GM19099 (cell line): ENCODE results near the gene LIMA1.

Source experiments
- POLR2A ChIP-seq: IDR thresholded peaks from 3 replicates; pipeline ENCODE4 v1.6.1; 2011; ENCODE audit warnings: low read depth; ENCODE audit not compliant: insufficient read length; ENCODE audit errors: extremely low read depth

The LIMA1 gene

DNA sequence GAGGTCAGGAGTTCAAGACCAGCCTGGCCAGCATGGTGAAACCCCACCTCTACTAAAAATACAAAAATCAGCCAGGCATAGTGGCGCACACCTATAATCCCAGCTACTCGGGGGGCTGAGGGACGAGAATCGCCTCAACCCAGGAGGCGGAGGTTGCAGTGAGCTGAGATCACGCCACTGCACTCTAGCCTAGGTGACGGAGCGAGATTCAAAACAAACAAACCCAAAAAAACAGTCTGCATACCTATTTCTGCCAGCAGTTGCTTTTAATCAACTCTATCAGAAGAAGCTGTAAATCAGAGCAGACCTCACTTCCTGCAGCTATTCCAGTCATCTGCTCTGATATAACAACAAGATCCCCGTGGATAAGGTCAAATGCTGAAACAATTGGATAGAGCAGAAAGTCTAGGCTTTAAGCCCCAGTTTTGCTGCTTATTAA, 50.5 kb downstream of the LIMA1 start:
- no peak for TF ChIP-seq POLR2A

DNA sequence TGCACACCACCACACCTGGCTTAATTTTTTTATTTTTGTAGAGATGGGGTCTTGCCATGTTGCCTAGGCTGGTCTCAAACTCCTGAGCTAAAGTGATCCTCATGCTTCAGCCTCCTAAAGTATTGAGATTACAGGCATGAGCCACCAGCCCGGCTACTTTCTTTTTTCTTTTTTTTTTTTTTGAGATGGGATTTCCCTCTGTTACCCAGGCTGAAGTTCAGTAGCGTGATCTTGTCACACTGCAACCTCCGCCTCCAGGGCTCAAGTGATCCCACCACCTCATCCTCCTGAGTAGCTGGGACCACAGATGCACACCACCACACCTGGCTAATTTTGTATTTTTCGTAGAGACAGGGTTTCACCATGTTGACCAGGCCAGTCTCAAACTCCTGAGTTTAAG, 51.1 kb downstream of the LIMA1 start:
- no peak for TF ChIP-seq POLR2A

DNA sequence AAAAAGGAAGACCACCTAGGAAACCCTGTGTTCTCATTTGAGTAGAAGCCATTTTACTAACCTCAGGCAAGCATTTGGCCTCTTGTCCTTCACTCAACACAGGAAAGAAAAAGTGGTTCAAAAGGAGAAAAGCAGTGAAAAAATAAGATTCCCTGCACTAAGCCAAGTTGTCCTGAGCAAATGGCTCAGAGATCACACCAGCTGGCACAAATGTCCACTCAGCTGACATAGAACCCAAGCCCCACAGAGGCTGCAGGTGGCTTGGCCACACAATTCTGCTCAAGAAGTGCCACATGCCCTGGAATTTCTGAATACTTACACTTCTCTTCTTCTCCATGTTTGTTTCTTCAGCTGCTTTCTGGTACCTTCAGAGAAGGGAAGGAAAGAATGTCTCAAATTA, 52.0 kb downstream of the LIMA1 start:
- TF ChIP-seq POLR2A: no peak

DNA sequence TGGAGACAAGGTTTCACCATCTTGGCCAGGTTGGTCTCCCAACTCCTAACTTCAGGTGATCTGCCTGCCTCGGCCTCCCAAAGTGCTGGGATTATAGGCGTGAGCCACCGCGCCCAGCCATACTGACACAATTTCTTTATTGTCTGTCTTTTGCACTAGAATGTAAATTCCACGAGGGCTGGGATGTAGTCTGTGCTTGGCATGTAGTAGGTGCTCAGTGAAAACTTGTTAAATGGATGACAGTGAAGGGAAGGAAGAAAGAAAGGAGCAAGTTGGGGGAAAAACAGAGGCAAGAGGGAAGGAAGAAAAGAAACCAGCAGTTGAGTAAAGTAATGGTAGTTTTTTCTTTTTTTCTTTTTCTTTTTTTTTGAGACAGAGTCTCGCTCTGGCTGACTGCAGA, 53.1 kb downstream of the LIMA1 start:
- TF ChIP-seq POLR2A: no peak

DNA sequence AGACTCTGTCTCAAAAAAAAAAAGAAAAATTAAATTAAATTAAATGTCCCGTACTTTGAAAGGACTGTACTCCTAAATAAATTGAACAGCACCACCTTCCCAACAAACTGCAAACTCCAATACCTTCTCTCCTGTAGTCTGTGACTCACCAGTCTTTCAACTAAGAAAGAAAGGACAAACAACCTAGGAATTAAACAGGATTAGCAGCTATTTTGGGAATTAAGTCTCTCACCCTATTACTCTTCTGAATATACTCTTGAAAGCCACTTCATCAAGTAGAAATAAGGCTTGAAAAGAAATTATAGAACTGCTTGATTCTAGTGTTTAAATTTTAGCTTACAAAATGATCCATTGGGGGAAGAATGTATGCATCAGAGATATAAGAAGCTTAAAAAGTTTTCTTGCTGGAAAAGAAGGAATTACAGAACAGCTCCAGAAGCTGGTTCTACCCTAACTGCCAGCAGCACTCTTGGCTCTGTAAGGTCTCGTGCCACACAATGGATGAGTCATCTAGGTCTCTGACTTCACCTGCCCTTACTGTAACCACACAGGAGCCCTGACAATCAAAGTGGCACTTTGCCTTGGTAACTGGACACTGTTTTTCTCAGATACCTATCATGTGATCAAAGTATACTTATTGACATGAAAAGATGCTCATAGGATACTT, 59.2 kb downstream of the LIMA1 start:
- no peak for TF ChIP-seq POLR2A

DNA sequence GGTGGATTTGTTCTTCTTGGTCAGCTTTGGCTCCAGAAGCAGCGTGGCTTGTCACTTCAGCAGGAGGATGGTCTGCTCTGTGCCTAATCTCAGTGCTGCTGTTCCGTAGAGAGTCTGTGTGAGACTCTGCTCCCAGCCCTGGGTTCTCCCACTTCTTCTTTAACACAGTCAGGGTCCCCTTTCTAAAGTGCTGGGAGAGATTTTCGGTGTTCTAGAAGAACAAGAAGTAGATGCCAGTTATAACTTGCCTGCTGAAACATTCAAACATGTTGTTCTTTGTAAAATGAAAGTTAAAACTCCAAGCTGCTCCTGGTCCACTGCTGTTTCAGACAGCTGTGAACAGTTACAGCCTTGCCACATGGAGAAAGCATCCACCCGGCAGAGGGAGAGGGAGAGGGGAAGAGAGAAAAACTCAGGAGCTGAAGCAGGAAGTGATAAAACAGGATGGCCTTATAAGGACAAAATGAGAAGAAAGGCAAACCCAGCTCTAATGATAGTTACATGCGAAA, 61.0 kb downstream of the LIMA1 start:
- TF ChIP-seq POLR2A: no peak

DNA sequence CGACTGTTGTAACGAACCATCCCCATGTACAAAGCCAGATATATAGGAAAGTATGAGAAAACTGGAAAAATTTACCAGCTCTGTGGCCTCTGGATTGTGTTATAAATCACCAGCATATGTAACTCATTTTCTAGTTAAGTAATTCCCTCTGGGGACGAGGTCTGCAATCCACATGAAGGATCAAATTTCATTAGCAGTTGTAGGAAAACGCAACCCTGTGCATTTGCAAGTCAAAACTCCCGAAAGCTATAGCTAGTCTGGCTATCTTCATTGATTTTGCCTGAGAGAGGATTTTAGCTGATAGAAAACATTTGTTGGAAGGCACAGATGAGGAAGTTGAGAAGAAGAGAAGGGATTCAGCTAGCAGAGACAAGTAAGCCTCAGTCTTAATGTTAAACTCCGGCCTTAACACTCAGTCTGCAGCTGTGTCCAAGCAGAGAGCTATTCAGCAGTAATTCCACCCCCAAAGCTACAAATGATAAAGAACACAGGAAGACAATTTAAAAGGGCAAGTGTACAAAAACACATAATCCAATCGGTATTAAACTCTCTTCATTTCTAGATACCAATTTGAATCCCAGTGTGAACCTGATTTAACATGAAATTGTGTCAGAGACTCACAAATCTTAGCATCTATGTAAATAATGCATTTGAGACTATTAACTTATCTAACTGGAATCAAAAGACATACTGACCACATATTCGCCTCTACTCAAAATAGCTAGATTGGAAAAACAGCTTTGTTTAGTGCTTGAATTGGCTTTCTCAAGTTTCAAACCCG, 61.9 kb downstream of the LIMA1 start:
- peak; percentile 71 for TF ChIP-seq POLR2A

DNA sequence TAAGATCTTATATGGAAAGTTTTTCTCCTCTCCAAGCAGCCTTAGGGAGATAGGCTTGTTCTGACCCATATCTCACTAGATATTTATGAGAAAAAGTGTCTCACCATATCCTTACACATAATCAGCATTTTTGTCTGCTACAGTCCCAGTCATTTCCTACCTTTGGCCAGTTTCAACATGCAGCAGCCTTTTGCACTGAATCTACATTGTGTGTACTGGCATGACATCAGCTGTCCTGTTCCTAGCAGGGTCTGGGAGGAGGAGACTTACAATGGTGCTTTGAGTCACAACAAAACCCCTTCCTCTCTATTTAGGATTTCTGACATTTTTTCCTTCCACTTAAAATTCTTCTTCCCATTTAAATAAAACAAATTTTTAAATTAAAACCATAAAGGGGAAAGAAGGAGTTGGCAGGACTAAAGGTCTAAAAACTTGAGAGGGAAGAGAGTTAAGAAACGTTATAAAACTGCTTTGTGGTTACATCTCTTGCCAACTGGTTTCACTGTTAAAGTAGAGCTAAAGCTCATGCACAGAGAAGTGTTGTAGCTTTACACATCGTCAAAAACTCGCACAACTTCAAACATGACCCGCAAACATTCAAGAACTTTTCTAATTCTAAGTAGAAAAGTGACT, 62.8 kb downstream of the LIMA1 start:
- TF ChIP-seq POLR2A: no peak

DNA sequence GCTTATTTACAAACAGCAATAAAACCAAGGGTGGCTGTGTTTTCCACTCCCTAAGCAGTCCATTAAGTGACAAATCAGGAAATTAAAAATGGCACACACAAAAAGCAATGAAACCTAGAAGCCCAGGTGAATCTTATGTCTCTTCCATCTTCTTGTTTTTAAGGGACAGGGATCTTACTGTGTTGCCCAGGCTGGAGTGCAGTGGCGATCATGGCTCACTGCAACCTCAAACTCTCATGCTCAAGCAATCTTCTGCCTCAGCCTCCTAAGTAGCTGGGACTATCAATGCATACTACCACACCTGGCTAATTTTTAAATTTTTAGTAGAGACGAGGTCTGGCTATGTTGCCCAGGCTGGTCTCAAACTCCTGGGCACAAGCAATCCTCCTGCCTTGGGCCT, 63.8 kb downstream of the LIMA1 start:
- TF ChIP-seq POLR2A: no peak

DNA sequence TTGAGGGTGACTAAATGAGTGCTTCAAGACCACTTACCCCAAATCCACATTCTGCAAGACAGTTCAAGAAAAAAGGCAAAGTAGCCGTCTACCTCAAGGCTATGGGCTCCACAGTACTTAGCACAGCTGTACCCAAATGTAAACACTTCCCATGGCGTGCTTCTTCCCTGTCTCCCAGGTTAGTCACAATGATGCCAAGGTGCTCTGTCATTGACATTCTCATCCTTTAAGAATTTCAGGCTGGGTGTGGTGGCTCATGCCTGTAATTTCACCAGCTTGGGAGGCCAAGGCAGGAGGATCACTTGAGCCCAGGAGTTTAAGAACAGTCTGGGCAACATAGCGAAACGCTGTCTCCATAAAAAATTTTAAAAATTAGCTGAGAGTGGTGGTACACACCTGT, 64.9 kb downstream of the LIMA1 start:
- TF ChIP-seq POLR2A: no peak

DNA sequence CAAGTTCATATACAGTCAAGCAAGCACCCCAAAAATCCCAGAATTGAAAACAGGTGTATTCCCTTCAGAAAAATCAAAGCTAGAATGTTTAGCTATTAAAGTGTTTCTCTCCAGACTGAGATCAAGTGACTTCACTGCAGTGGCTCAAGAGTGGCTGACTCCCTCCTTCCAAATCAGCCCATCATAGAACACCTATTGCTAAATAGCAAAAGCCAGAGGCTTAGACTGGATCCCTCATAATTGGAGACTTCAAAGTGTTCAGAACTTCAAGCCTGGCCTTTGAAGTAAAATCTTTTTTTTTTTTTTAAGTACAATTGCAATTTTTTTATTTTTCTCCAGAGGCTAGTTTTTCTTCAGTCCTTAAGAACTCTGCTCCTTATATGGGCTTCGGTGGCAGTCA, 66.1 kb downstream of the LIMA1 start:
- TF ChIP-seq POLR2A: no peak

DNA sequence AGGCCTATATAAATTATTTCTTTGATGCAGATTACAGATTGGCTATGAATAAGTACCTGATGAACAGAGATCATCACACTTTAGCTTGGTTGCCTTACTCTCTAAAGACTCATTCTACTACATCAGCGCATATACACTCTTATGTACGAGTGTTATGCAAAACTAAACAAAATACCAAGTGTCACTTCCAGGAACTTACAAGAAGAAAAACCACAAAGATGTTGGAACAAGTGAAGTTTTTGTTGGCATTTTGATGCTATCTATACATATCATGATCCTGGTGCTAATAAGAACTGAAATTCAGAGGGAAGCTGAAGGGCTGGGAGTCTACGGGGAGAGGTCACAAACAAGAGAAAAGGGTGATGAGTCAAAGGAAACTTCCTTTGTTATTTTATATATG, 68.3 kb downstream of the LIMA1 start:
- TF ChIP-seq POLR2A: no peak

DNA sequence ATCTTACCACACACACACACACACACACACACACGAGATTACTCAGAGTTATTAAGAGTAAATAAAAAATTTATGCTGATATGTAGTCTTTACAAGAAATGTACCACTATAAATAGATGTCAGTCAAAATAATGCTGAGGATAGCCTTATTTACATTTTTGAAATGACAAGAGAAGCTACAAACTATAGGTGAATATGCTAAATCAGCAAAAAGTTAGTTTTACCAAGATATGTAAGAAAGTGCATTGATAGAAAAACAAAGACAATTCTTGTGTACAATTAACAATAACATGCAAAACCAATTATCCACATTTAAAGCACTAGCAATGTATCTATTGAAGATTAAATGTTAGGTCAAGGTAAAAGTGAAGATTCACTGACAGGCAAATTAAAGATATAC, 69.3 kb downstream of the LIMA1 start:
- no peak for TF ChIP-seq POLR2A

DNA sequence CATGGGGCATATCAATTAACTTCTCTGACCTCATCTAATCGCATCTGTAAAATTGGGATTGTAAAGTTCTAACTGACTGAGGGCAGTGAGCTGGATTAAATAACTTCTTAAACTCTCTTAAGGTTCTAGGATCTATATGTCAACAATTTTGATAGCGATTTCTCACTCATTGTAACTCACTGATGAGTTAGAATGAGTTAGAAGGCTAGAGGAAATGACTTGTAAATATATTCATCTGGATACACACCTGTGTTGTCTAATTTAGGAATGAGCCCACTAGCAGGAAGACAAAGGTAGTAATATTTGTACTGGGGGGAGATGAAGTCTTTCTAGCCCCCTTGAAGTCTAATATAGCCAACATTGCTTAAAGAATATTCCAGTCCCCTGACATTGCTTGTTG, 69.9 kb downstream of the LIMA1 start:
- TF ChIP-seq POLR2A: no peak

DNA sequence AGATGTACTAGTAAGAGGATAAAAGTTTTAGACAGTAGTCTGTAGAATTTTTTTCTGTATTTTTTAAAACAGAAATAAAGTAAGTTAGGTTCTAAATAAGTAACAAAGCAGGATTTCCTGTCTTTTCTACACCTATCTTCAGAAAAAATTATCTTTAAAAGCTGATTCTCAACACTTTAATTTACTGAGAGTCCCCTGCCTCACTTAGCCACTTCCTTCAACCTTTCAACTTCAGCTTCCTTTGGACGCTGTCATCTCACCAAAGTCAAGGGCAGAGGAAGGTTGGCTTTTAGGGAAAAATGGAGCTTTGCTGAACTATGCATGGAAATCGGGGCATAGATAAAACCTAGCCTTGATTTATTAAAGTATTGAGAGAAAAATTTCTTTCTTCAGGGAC, 71.3 kb downstream of the LIMA1 start:
- no peak for TF ChIP-seq POLR2A
